B cell (primary cell): ENCODE measurements around the gene TRAF3.

ENCODE experiments used
- CTCF ChIP-seq: fragments of 200-600 bp; IDR thresholded peaks from one replicate; pipeline ENCODE4 v1.8.0; 2022; ENCODE audit warnings: antibody characterized with exemption, mild to moderate bottlenecking
- EZH2 ChIP-seq: IDR thresholded peaks from 2 replicates; pipeline ENCODE4 v1.6.1; 2012; ENCODE audit warnings: borderline replicate concordance, low read depth, mild to moderate bottlenecking, moderate library complexity, low read length; ENCODE audit not compliant: insufficient read depth, poor library complexity, severe bottlenecking

DNA sequence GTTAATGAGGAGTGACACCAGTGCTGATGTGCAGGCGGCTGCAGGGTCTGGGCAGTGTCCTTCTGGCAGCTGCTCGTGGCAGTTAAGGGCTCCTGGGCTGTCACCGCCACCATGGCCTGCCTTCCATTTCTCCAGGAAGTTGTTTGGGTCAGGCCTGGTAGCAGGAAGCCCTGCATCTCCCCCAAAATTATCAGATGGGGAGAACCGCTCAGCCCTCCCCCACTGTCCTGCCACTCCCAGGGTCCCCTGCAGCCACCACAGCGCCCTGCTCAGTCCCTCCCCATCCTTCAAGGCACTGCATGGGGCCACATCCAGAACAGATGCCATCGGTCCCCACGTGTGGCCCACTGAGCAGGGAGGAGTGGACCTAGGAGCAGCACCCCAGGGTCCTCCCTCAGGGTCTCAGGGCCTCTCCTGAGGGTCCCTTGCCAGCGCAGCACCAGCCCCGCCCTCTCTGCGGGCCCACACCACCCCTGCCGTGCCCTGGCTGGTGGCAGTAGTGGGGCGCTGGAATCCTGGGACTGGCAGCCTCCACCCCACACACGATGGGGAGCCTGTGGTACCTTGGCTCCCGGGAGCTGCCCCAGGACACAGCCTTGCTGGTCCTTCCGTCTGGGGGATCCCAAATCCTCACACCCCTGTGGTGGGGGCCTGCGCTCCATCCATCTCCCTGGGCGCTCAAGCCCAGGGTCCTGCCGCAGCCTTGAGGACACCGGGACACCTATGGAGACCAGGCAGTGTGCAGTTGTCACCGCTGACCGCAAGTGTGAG, 134.9 kb downstream of the TRAF3 start:
- TF ChIP-seq EZH2, result no peak
- TF ChIP-seq CTCF, result no peak
